ENCODE results near the gene RPP25L.

Gene RPP25L

GRCh38 chr9:34590381-34591247, 21.3 kb downstream of the RPP25L start:
- TF ChIP-seq, protein P1, sequence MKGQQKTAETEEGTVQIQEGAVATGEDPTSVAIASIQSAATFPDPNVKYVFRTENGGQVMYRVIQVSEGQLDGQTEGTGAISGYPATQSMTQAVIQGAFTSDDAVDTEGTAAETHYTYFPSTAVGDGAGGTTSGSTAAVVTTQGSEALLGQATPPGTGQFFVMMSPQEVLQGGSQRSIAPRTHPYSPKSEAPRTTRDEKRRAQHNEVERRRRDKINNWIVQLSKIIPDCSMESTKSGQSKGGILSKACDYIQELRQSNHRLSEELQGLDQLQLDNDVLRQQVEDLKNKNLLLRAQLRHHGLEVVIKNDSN (IDR thresholded peaks at IDR 0.05) = no peak
- TF ChIP-seq CEBPB (IDR thresholded peaks at IDR 0.05) (no peak), YY1 (IDR thresholded peaks at IDR 0.05; ENCODE audit: low read depth) (no peak), MAX (IDR thresholded peaks at IDR 0.05) (no peak), ZBTB7A (IDR thresholded peaks at IDR 0.05; ENCODE audit: low read depth) (no peak), NFIC (IDR thresholded peaks at IDR 0.05) (no peak), FOXM1 (IDR thresholded peaks at IDR 0.05; ENCODE audit: borderline replicate concordance, low read depth) (no peak), EP300 (IDR thresholded peaks at IDR 0.05; ENCODE audit: borderline replicate concordance) (no peak), TEAD4 (IDR thresholded peaks at IDR 0.05) (no peak), TAF1 (IDR thresholded peaks at IDR 0.05; ENCODE audit: low read depth) (no peak), REST (IDR thresholded peaks at IDR 0.05; ENCODE audit: low read depth) (no peak), EGR1 (IDR thresholded peaks at IDR 0.05) (no peak), RAD21 (IDR thresholded peaks at IDR 0.05; ENCODE audit: low read depth) (no peak), CREB1 (IDR thresholded peaks at IDR 0.05; ENCODE audit: low read depth) (no peak), TCF12 (IDR thresholded peaks at IDR 0.05; ENCODE audit: low read depth) (no peak)

GRCh38 chr9:34589636-34590380, 22.1 kb downstream of the RPP25L start, which contains the start of gene CNTFR:
CNTFR (minus strand) TSS chr9:34589724; CDS start chr9:34568981, 20,743 bp downstream.
- TF ChIP-seq, protein P1 (IDR thresholded peaks at IDR 0.05) = peak; percentile 84
- no peak for TF ChIP-seq NFIC (IDR thresholded peaks at IDR 0.05)

- TF ChIP-seq ZBTB7A (IDR thresholded peaks at IDR 0.05; ENCODE audit: low read depth) (no peak), CREB1 (IDR thresholded peaks at IDR 0.05; ENCODE audit: low read depth) (no peak), FOXM1 (IDR thresholded peaks at IDR 0.05; ENCODE audit: borderline replicate concordance, low read depth) (no peak), TEAD4 (IDR thresholded peaks at IDR 0.05) (no peak), TCF12 (IDR thresholded peaks at IDR 0.05; ENCODE audit: low read depth) (no peak)
Observed at GRCh38 chr9:34588671-34589635, 22.9 kb downstream of the RPP25L start.

GRCh38 chr9:34587271-34587670, 24.6 kb downstream of the RPP25L start:
- no peak for TF ChIP-seq RAD21 (IDR thresholded peaks at IDR 0.05; ENCODE audit: low read depth)
- no peak for TF ChIP-seq CEBPB (IDR thresholded peaks at IDR 0.05)
- TF ChIP-seq TCF12 (IDR thresholded peaks at IDR 0.05; ENCODE audit: low read depth) = no peak
- TF ChIP-seq EP300 (IDR thresholded peaks at IDR 0.05; ENCODE audit: borderline replicate concordance) = no peak
- TF ChIP-seq FOXM1 (IDR thresholded peaks at IDR 0.05; ENCODE audit: borderline replicate concordance, low read depth) = no peak
- no peak for TF ChIP-seq MAX (IDR thresholded peaks at IDR 0.05)
- TF ChIP-seq YY1 (IDR thresholded peaks at IDR 0.05; ENCODE audit: low read depth) = no peak
- TF ChIP-seq, protein P1 (IDR thresholded peaks at IDR 0.05) = no peak

DNA sequence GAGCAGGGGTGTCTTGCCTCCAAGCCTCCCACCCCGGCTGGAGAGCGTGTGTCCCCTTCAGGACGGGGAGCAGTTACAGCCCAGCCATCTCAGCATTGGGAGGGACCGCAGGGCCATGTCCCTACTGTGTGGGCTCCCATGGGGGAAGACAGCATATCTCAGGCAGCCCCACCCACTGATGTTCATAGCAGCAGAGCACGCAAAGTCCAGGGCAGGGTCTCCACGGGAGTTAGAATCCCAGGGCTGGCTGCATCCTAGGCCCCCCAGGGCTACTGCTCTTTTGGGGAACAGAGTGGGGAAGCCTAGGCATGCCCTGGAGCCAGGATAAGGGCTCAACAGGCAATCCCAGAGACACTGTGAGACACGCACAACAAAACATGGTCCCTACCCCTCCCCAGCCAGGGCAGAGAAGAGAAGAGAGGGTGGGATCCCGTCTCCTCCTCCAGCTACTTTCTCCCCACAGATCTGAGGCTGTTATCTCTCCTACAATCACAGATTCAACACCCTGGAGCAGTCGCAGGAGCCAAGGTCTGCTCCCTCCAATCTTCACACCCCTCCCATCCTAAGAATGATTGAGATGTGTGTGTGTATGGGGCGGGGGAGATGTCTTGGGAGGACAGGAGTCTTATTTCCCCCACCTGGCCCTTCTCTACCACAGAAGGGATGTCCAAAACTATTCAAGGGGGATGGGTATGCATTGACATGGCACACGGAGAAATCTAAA, 25.8 kb downstream of the RPP25L start:
- TF ChIP-seq TEAD4 (IDR thresholded peaks at IDR 0.05) = no peak
- TF ChIP-seq EGR1 (IDR thresholded peaks at IDR 0.05) = no peak
- TF ChIP-seq TAF1 (IDR thresholded peaks at IDR 0.05; ENCODE audit: low read depth) = no peak
- TF ChIP-seq NFIC (IDR thresholded peaks at IDR 0.05) = no peak
- TF ChIP-seq TCF12 (IDR thresholded peaks at IDR 0.05; ENCODE audit: low read depth) = no peak
- TF ChIP-seq MAX (IDR thresholded peaks at IDR 0.05) = no peak
- no peak for TF ChIP-seq FOXM1 (IDR thresholded peaks at IDR 0.05; ENCODE audit: borderline replicate concordance, low read depth)
- no peak for TF ChIP-seq ZBTB7A (IDR thresholded peaks at IDR 0.05; ENCODE audit: low read depth)
- no peak for TF ChIP-seq REST (IDR thresholded peaks at IDR 0.05; ENCODE audit: low read depth)
- no peak for TF ChIP-seq CEBPB (IDR thresholded peaks at IDR 0.05)
- TF ChIP-seq RAD21 (IDR thresholded peaks at IDR 0.05; ENCODE audit: low read depth) = no peak
- TF ChIP-seq, protein P1 (IDR thresholded peaks at IDR 0.05) = no peak
- no peak for TF ChIP-seq YY1 (IDR thresholded peaks at IDR 0.05; ENCODE audit: low read depth)
- no peak for TF ChIP-seq EP300 (IDR thresholded peaks at IDR 0.05; ENCODE audit: borderline replicate concordance)
- TF ChIP-seq CREB1 (IDR thresholded peaks at IDR 0.05; ENCODE audit: low read depth) = no peak

Measured in Ishikawa (cell line).